Activated CD4-positive, alpha-beta T cell treated with anti-CD3 and anti-CD28 coated beads, Interleukin-10, Interleukin-2, amounts not matched to agents 100 ng/mL and 50 ng/mL, durations not matched to agents 16 hours and 8 hours (primary cell): ENCODE data around the gene TP53BP1.
"Not testable (repeated sequence)": the region's sequence is repeated elsewhere in the genome, so short reads cannot be mapped to it uniquely, and the experiment has no call there.

Experiments used
- DNase-seq: peaks from one replicate; pipeline ENCODE4 v3.0.0-alpha.2; 2020

The TP53BP1 gene

GRCh38 chr15:43410572-43411214 is 82.3 kb downstream of the TP53BP1 start:
- DNase-seq = no peak

- no peak for DNase-seq
These were observed 84.2 kb downstream of the TP53BP1 start for GRCh38 chr15:43408789-43409188.

GRCh38 chr15:43406808-43407207 is 86.1 kb downstream of the TP53BP1 start:
- DNase-seq = no peak

GRCh38 chr15:43406189-43406588 is 86.8 kb downstream of the TP53BP1 start:
- no peak for DNase-seq

GRCh38 chr15:43404130-43404529 is 88.8 kb downstream of the TP53BP1 start:
- no peak for DNase-seq

- no peak for DNase-seq
These were observed 89.3 kb downstream of the TP53BP1 start for GRCh38 chr15:43403616-43404015.

GRCh38 chr15:43402255-43402654 is 90.7 kb downstream of the TP53BP1 start:
- DNase-seq = no peak

- DNase-seq = not testable (repeated sequence)
These were observed 99.4 kb downstream of the TP53BP1 start for GRCh38 chr15:43393592-43393991.

GRCh38 chr15:43390723-43391122 is 102.2 kb downstream of the TP53BP1 start:
- DNase-seq = no peak

GRCh38 chr15:43383070-43383469 is 109.9 kb downstream of the TP53BP1 start:
- DNase-seq = no peak

GRCh38 chr15:43382310-43382709 is 110.6 kb downstream of the TP53BP1 start:
- DNase-seq = no peak

- DNase-seq = no peak
These were observed 114.4 kb downstream of the TP53BP1 start for GRCh38 chr15:43378601-43379000.

- DNase-seq = peak; percentile 52
These were observed 116.8 kb downstream of the TP53BP1 start for GRCh38 chr15:43376017-43376705.

- peak; percentile 89 for DNase-seq
These were observed 121.7 kb downstream of the TP53BP1 start, which contains the start of the genes TUBGCP4 and ZSCAN29 for GRCh38 chr15:43370975-43371974. TUBGCP4 (plus strand) TSS chr15:43371101; CDS start chr15:43371355, 254 bp downstream. ZSCAN29 (minus strand) TSS chr15:43371043; CDS start chr15:43369913, 1,130 bp downstream.

GRCh38 chr15:43370310-43370974 is 122.5 kb downstream of the TP53BP1 start:
- peak; percentile 2 for DNase-seq

- no peak for DNase-seq
These were observed 131.5 kb downstream of the TP53BP1 start for GRCh38 chr15:43361313-43361903.

GRCh38 chr15:43360821-43361220 is 132.1 kb downstream of the TP53BP1 start:
- no peak for DNase-seq
